ENCODE measurements around the gene MYO9A.

DNA sequence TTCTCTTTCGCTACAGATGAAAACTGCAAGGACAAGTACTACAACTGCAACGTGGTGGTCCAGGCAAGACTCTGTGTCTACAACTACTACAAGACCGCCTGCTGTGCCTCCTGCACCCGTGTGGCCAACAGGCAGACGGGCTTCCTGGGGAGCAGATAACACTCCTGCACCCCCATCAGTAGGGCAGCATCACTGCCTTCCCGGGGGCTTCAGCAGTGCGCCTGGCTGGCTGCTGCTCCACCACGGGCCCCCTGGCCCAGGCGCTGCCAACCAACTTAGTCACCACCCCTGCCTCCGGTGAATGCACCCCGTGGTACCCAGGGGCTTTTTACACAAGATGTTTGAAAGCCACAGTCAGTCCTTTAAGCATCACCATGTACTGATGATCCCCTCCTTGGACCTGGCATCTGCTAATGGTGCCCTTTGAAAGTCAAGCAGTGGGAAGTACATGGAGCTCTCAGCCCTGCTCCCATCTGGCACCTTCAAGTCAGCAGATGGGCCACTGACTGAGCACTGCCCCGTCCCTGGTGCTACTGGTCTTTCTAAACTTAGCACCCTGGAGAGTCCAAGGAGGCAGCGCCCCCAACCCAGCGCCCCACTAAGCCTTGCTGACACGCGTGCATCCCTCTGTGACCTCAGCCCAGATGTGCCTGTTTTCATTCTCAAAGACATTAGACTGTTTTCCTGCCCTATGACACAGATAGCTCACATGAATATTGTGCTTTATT, 340.6 kb downstream of the MYO9A start:
- TF ChIP-seq POLR2AphosphoS5 (IDR thresholded peaks at IDR 0.05; ENCODE audit: low read depth, low read length) (no peak), POLR2A (IDR thresholded peaks at IDR 0.05; ENCODE audit: low read depth, low read length) (no peak), TAF1 (IDR thresholded peaks at IDR 0.05; ENCODE audit: borderline replicate concordance, low read depth, low read length) (no peak)

Measured in GM12892 (cell line).